HUES64 (cell line): ENCODE measurements around the gene MRPL19. TPM values are rescaled to one million over a fixed set of nuclear protein-coding genes. Genes with fewer than 3 reads are reported as not detected.
A peak's percentile ranks its signal among the peaks of the same experiment; 100 is the strongest.

Experiments
- H3K27ac ChIP-seq: 2 replicates; pipeline ENCODE4 v1.7.0; 2013; ENCODE audit warnings: low read depth, low read length, inconsistent platforms
- H3K27me3 ChIP-seq: 2 replicates; pipeline ENCODE4 v1.6.1; 2013; ENCODE audit warnings: mild to moderate bottlenecking, low read length; ENCODE audit not compliant: insufficient read depth
- H3K36me3 ChIP-seq: 2 replicates; pipeline ENCODE4 v1.6.1; 2013; ENCODE audit warnings: mild to moderate bottlenecking, low read length; ENCODE audit not compliant: insufficient read depth
- H3K4me1 ChIP-seq: 2 replicates; pipeline ENCODE4 v1.6.1; 2013; ENCODE audit warnings: mild to moderate bottlenecking, low read length, moderate library complexity; ENCODE audit not compliant: insufficient read depth
- H3K4me3 ChIP-seq: 2 replicates; pipeline ENCODE4 v1.5.1; 2013; ENCODE audit warnings: mild to moderate bottlenecking, low read length, moderate library complexity
- H3K9ac ChIP-seq: 2 replicates; pipeline ENCODE4 v1.6.1; 2013; ENCODE audit warnings: mild to moderate bottlenecking, low read depth, low read length
- H3K9me3 ChIP-seq: 2 replicates; pipeline ENCODE4 v1.6.1; 2013; ENCODE audit warnings: low read depth, low read length; ENCODE audit not compliant: insufficient read depth
- WGBS: fragments of 150-250, 120-280 bp; methylation state at CpG from one replicate; pipeline ENCODE4 v1.1.7; 2013; ENCODE audit warnings: missing lambda C conversion rate; 5-methylcytosine and 5-hydroxymethylcytosine counted together
- polyA plus RNA-seq, 2 experiments: library from polyadenylated mRNA; stranded (reverse); fragments of 50-300 nt; gene quantifications; one replicate each; pipeline ENCODE4 v1.2.3, GENCODE V29; 2013

MRPL19 gene
- 38.3 TPM for polyA plus RNA-seq (2013, experiment 1 of 2)
- polyA plus RNA-seq (2013, experiment 2 of 2), result 41.3 TPM

DNA sequence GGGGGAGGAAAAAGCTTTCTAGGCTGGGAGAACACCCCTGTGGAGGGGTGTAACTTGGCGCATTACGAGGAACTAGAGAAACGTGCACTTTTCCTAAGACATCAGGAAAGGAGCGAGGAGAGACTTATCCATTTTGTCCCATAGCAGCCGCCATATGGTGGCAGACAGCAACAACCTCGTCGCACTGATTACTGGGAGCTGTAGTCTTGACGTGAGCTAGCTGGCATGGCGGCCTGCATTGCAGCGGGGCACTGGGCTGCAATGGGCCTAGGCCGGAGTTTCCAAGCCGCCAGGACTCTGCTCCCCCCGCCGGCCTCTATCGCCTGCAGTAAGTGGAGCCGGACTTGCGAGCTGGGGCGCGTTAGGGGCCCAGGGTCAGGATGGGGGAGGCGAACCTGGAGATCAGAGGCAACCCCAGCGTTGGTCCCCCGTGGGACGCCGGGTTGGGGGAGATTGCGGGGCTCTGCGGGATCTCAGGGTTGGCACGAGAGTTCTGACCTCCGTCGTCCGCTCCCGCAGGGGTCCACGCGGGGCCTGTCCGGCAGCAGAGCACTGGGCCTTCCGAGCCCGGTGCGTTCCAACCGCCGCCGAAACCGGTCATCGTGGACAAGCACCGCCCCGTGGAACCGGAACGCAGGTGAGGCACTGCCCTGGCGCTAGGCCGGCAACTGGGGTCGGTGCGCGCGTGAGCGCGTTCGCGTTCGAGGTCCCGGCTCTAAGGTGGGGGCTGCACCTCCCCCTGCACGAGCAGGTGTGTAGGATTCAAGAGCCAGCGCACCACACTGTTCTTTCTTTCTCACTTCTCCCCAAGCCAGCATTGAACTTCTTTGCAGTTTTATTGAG, at the start of gene MRPL19:
Gene MRPL19 (plus strand): TSS at position 201 of the 843 bp plus-strand sequence. CDS start 25 bp downstream, at position 226.
- H3K4me1 ChIP-seq, result no peaks in the 10 kb centered on the region
- no peaks in the 10 kb centered on the region for H3K9me3 ChIP-seq
- peak within 1 kb of the TSS; percentile 93 for H3K9ac ChIP-seq
- peak within 1 kb of the TSS; percentile 84 for H3K27ac ChIP-seq
- peaks cover 35% of the 10 kb centered on the region for H3K36me3 ChIP-seq
- whole genome bisulfite sequencing, result under 1% methylated on average over 60 of the region's 60 CpGs
- H3K27me3 ChIP-seq, result no peaks in the 10 kb centered on the region
- peak within 1 kb of the TSS; percentile 96 for H3K4me3 ChIP-seq

DNA sequence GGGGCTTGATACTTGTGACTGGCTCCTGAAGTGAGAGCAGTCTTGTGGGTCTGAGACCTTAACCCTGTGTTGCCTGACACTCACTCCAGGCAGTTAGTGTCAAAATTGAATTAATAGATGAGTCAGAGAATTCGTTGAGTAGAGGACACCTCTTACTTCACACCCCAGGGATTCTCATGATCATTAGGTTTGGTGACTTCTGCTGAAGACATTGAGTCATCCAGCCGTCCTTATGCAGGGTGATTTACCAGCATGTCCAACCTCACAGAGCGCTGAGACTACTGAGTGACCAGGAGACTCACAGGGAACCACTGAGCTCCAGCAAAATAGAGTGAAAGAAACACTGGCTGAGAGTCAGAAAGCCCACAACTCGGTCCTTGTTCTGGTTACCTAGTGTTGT, 49.8 kb upstream of the MRPL19 start:
- Histone ChIP-seq H3K36me3 (no peaks in the 10 kb centered on the region), H3K4me3 (no peak overlapping the region), H3K27me3 (no peaks in the 10 kb centered on the region), H3K9me3 (no peaks in the 10 kb centered on the region), H3K9ac (no peak overlapping the region), H3K27ac (no peak overlapping the region), H3K4me1 (no peaks in the 10 kb centered on the region)
- 88% methylated on average over 3 of the region's 4 CpGs for WGBS

DNA sequence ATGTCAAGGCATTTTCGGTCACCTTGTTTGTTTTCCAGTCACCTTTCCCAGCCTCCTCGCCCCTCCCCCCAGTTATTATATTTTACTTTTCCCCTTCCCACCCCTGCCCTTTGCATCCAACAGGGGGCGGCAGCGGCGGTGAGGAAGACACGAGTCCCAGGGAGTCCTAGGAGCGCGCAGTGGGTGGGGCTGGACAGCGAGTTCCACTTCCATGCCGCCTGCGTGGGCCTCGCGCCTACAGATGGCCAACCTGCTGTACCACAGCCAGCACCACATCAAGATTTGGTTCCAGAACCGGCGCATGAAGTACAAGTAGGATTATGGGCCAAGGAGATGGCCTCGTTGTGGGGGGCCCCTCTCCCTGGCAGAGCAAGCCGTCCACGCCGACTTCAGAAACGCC, 48.6 kb upstream of the MRPL19 start:
- Histone ChIP-seq H3K36me3 (no peaks in the 10 kb centered on the region), H3K9me3 (no peaks in the 10 kb centered on the region), H3K9ac (no peak overlapping the region), H3K4me3 (no peak overlapping the region), H3K4me1 (no peaks in the 10 kb centered on the region), H3K27ac (no peak overlapping the region), H3K27me3 (no peaks in the 10 kb centered on the region)
- WGBS, result 96% methylated on average over 20 of the region's 20 CpGs

DNA sequence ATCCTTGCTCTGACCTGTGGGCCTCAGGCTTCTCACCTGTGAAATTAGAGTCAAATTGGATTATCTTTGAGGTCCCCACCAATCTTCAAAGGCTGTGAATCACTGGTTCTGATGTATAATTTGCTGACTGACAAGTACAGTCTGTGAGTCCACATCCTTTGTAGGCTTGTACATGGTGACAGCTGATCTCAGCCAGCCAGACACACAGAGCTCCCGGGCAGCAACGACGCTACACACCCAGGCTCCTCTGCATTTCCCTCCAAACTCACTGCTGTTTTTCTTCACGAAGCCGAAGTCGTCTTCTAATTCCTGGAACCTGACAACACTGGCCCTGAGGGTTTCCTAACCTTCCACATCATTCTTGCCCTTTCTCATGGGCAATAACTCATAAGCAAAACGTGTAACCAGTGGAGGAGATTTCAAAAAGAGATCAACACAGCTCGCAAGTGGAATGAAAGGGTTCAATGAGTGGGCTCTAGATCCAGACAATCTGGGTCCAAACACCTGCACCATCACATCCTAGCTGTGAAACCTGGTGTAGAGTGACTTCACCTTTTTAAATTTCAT, 47.9 kb upstream of the MRPL19 start:
- H3K4me3 ChIP-seq, result no peak overlapping the region
- no peak overlapping the region for H3K27ac ChIP-seq
- no peaks in the 10 kb centered on the region for H3K36me3 ChIP-seq
- H3K9ac ChIP-seq, result no peak overlapping the region
- WGBS, result 96% methylated on average over 8 of the region's 8 CpGs
- no peaks in the 10 kb centered on the region for H3K9me3 ChIP-seq
- H3K27me3 ChIP-seq, result no peaks in the 10 kb centered on the region
- H3K4me1 ChIP-seq, result no peaks in the 10 kb centered on the region

DNA sequence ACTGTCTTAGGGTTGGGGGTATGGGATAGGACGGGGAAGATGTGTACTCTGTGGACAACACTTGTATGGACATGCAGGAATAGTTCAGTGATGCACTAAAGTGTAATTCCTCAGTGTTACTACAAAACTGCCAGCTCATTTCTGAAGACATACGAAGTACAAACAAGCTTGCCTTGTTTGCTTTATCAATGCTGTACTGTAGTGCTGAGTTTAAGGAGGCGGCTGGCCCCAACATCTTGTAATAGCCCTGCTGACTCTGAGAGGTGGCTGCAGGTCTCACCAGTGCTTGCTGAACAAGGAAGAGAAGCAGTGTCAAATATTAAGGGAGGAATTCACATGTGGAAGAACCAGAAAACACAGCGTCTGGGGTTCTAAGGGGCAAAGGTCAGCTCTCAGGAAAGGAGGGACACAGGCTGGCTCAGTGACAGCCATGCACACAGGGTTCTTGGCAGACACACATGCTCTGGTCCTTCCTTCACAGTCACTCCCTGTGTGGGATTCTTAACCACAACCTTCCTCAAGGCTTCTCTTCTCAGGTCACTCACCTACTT, 46.0 kb upstream of the MRPL19 start:
- Histone ChIP-seq H3K36me3 (no peaks in the 10 kb centered on the region), H3K4me3 (no peak overlapping the region), H3K9me3 (no peaks in the 10 kb centered on the region), H3K9ac (no peak overlapping the region), H3K4me1 (no peaks in the 10 kb centered on the region), H3K27me3 (no peaks in the 10 kb centered on the region), H3K27ac (no peak overlapping the region)
- 94% methylated on average over 4 of the region's 4 CpGs for WGBS

DNA sequence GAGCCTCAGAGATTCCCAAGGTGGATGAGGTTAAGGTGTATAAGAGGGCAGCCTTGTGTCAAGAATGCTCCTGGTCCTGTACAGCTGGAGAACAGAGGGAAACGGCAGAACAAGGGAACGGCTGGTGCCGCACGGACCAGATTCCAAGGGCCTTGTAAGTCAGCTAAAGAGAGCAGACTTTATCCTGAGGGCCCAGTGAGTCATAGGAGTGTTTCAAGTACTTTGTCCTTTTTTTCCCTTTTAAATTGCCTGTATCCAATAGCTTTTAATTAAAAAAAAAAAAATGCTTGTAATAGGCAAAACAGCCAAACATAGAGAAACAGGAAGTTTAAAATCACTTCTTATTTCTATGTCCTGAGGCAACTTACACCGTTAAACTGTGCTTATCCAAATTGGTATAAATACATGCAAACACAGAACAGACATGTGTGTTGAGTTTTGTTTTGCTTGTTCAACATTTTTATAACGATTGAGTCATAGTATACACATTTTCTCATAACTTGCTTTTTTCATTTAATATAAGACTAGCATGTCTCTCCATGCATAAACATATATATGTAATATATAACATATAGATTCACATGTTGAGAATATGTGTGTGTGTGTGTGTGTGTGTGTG, 43.8 kb upstream of the MRPL19 start:
- Histone ChIP-seq H3K4me3 (no peak overlapping the region), H3K9me3 (no peaks in the 10 kb centered on the region), H3K4me1 (peaks cover 9% of the 10 kb centered on the region; the same call in 1 of the 2 replicates), H3K36me3 (no peaks in the 10 kb centered on the region), H3K27me3 (no peaks in the 10 kb centered on the region), H3K27ac (no peak overlapping the region), H3K9ac (no peak overlapping the region)
- WGBS, result 85% methylated on average over 5 of the region's 6 CpGs

DNA sequence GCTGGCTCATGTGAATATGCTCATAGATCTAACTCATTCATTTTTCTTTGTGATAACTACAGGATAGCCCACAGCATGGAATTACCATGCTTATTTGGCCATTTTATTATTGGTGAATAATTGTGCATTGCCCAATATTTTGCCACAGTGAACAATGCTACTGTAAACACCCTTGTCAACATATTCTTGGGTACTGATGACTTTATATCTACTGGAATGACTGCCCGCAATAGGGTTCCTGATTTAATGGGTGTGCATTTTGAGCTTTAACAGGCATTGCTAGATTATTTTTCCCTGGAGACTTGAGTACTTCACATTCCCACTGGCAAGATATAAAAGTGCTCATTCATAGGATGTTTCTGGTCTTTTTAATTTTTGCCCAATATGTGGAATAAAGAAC, 43.1 kb upstream of the MRPL19 start:
- no peaks in the 10 kb centered on the region for H3K9me3 ChIP-seq
- no peak overlapping the region for H3K27ac ChIP-seq
- WGBS, result 100% methylated on average over 1 of the region's 1 CpG
- no peaks in the 10 kb centered on the region for H3K27me3 ChIP-seq
- H3K4me1 ChIP-seq, result peaks cover 12% of the 10 kb centered on the region; the same call in 1 of the 2 replicates
- no peaks in the 10 kb centered on the region for H3K36me3 ChIP-seq
- no peak overlapping the region for H3K9ac ChIP-seq
- H3K4me3 ChIP-seq, result no peak overlapping the region

DNA sequence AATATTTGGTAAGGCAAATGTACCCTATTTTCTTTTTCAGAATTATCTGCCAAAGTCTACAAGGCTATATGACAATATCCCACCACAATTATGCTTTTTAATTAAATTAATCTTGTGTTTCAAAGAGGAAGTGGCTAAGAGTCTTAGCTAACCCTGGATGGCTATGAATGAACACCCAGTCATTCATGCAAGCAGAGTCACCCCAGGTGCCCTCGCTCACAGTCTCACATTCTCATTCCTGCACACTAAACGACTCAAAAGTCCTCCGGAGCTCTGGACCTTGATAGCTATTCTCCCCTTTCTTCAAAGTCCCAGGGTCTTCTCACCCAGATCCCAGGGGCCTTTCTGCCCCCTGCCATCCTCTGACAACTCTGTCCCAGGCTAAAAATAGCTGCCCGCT, 42.1 kb upstream of the MRPL19 start:
- H3K4me3 ChIP-seq, result no peak overlapping the region
- no peaks in the 10 kb centered on the region for H3K9me3 ChIP-seq
- no peaks in the 10 kb centered on the region for H3K27me3 ChIP-seq
- H3K27ac ChIP-seq, result no peak overlapping the region
- H3K4me1 ChIP-seq, result peaks cover 16% of the 10 kb centered on the region; the same call in 1 of the 2 replicates
- no peak overlapping the region for H3K9ac ChIP-seq
- H3K36me3 ChIP-seq, result no peaks in the 10 kb centered on the region
- 90% methylated on average over 4 of the region's 4 CpGs for WGBS

DNA sequence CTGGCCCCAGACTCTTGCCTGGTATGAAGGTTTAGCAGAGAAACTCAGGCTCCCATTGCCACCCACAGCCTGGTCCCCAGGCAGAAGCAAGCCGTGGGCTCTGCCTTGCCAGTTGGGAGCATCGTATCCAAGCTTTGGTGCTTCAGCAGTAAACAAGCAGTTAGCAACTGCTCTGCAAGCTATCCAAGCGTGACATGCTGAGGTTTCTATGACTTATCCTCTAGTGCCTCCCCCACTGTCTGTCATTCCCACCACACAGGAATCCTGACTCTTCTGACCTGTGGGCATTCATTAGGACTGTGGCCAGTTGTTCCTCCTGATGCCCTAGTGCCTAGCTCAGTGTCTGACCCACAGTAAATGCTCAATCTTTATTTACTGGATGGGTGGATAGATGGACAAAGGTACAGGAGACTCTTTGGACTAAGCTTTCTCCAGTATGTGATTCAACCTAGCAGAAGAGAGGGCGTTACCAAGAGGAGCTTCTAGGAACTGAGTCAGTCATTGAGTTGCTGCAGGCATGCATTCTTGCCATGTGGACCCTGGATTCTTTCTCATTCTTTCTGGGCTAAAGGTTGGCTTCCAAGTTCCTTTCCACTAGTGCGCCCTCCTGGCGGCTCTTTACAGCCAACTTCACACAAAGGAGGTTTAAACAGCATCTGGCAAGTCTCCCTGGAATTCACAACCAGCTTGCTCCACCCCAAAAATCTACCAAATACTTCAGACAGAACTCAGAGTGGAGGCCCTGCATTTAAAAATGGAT, 40.6 kb upstream of the MRPL19 start:
- no peaks in the 10 kb centered on the region for H3K36me3 ChIP-seq
- peaks cover 16% of the 10 kb centered on the region; the same call in 1 of the 2 replicates for H3K4me1 ChIP-seq
- 84% methylated on average over 6 of the region's 6 CpGs for WGBS
- no peak overlapping the region for H3K27ac ChIP-seq
- H3K27me3 ChIP-seq, result no peaks in the 10 kb centered on the region
- no peak overlapping the region for H3K9ac ChIP-seq
- no peaks in the 10 kb centered on the region for H3K9me3 ChIP-seq
- H3K4me3 ChIP-seq, result no peak overlapping the region

DNA sequence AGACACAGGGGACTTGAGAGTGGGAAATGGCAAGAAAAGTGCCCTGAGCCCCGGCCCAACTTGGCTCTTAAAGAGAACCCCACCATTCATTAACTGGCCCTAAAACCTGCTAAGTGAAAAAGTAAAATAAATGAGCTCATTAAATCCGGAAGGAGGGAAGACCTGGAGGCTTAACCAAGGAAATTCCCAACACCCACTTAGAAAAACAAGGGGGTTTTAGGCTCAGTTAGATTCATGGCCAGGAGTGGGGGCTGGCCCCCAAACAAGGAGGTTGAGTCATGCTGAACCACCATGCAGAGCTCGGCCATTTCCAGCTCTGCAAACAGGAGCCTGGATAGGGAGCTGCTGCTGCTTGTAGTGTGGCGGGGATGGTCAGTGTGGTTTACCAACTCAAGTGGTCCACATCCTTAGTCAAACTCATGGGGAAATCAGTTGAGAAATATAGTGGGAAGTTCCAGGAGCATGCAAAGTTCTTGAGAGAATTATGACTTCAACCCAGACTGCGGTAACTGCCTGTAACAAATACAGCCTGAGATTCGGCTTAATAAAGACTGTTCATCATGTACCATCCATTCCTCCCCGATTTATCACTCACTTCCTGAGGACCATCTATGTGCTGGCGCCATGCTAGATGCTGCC, 39.7 kb upstream of the MRPL19 start:
- 94% methylated on average over 8 of the region's 8 CpGs for WGBS
- H3K4me3 ChIP-seq, result no peak overlapping the region
- no peak overlapping the region for H3K9ac ChIP-seq
- peaks cover 16% of the 10 kb centered on the region; the same call in 1 of the 2 replicates for H3K4me1 ChIP-seq
- no peaks in the 10 kb centered on the region for H3K9me3 ChIP-seq
- no peak overlapping the region for H3K27ac ChIP-seq
- H3K36me3 ChIP-seq, result no peaks in the 10 kb centered on the region
- no peaks in the 10 kb centered on the region for H3K27me3 ChIP-seq
